Smooth muscle cell (in vitro differentiated cells): ENCODE results near the gene PHKB. TPM values are rescaled to one million over a fixed set of nuclear protein-coding genes. Genes with fewer than 3 reads are reported as not detected.

Experiments used
- DNase-seq: peaks from one replicate; lab custom pipeline; 2025; ENCODE audit not compliant: unreplicated experiment; lab: John Stamatoyannopoulos, UW
- H2AFZ ChIP-seq: fragments of 200-600 bp; sonication (generic); 2 replicates; pipeline ENCODE4 v1.6.0; 2016; ENCODE audit warnings: antibody characterized with exemption, low read depth, mild to moderate bottlenecking
- H3F3A ChIP-seq: fragments of 200-600 bp; sonication (generic); 2 replicates; pipeline ENCODE4 v1.6.0; 2017; ENCODE audit warnings: antibody characterized with exemption, low read depth
- H3K27ac ChIP-seq: fragments of 200-600 bp; sonication (generic); 2 replicates; pipeline ENCODE4 v1.5.1; 2016; ENCODE audit warnings: low read depth, mild to moderate bottlenecking
- H3K27me3 ChIP-seq: fragments of 200-600 bp; sonication (generic); 2 replicates; pipeline ENCODE4 v1.6.1; 2016; ENCODE audit warnings: low read depth, mild to moderate bottlenecking
- H3K36me3 ChIP-seq: fragments of 200-600 bp; sonication (generic); 2 replicates; pipeline ENCODE4 v1.5.1; 2016; ENCODE audit warnings: low read depth
- H3K4me1 ChIP-seq: fragments of 200-600 bp; sonication (generic); 2 replicates; pipeline ENCODE4 v1.5.1; 2016; ENCODE audit warnings: low read depth
- H3K4me2 ChIP-seq: fragments of 200-600 bp; sonication (generic); 2 replicates; pipeline ENCODE4 v1.6.0; 2016; ENCODE audit warnings: mild to moderate bottlenecking
- H3K4me3 ChIP-seq: fragments of 200-600 bp; sonication (generic); 2 replicates; pipeline ENCODE4 v1.5.1; 2016; ENCODE audit warnings: mild to moderate bottlenecking
- H3K79me2 ChIP-seq: fragments of 200-600 bp; sonication (generic); 2 replicates; pipeline ENCODE4 v1.6.0; 2016; ENCODE audit warnings: low read depth, mild to moderate bottlenecking
- H3K9ac ChIP-seq: fragments of 200-600 bp; sonication (generic); 2 replicates; pipeline ENCODE4 v1.6.0; 2016; ENCODE audit warnings: low read depth
- H3K9me3 ChIP-seq: fragments of 200-600 bp; sonication (generic); replicated peaks from 2 replicates; pipeline ENCODE4 v1.5.1; 2016; ENCODE audit warnings: low read depth
- H4K20me1 ChIP-seq: fragments of 200-600 bp; sonication (generic); 2 replicates; pipeline ENCODE4 v1.6.0; 2016; ENCODE audit warnings: low read depth
- WGBS: methylation state at CpG from one replicate; pipeline ENCODE4 v1.1.7; 2016; ENCODE audit warnings: low lambda C conversion rate; 5-methylcytosine and 5-hydroxymethylcytosine counted together
- polyA plus RNA-seq: library from polyadenylated mRNA; unstranded; fragments of >200 nt; fragmentation: Nextera tagmentation; extraction: Ambion mirVana; gene quantifications from 2 replicates; pipeline ENCODE4 v1.2.1, GENCODE V29; 2016
- total RNA-seq: library from RNA; depleted of rRNA; stranded (reverse); fragments of >200 nt; gene quantifications from 2 replicates; pipeline ENCODE4 v1.2.3, GENCODE V29; 2014
- TF ChIP-seq, protein P1 (sequence below): fragments of 200-600 bp; sonication (generic); IDR thresholded peaks from 2 replicates; pipeline ENCODE4 v1.5.1; 2017; ENCODE audit warnings: borderline replicate concordance, mild to moderate bottlenecking, antibody characterized with exemption; ENCODE audit not compliant: insufficient read depth, poor library complexity, severe bottlenecking

The PHKB gene
- total and polyA plus RNA-seq, 2 experiments from 2014 or later: 11.4 to 30.3 TPM

DNA sequence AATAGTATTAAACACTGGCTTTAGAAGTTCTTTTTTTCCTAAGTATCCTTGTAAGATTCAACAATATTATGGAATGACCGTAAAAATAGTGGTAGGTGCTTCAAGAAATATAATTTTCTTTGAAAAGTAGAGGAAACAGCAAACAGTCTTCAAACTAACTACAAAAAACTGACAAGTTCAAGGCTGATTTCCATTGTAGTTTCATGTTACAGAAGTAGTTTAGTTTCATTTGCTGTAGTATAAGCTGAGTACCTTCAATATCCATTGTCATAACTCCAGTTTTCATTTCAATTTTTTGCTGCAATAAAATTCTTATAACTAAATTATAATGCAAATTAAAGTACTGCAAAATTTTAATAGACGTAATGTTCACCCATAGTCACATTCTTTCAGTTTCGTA is 19.3 kb downstream of the PHKB start:
- no peaks in the 10 kb centered on the region for H3K9me3 ChIP-seq
- no peak overlapping the region for H3K27ac ChIP-seq
- H3F3A ChIP-seq: no peaks in the 10 kb centered on the region
- 93% methylated on average over 3 of the region's 3 CpGs for WGBS
- H3K36me3 ChIP-seq: no peaks in the 10 kb centered on the region
- H4K20me1 ChIP-seq: no peaks in the 10 kb centered on the region
- H3K4me3 ChIP-seq: no peak overlapping the region
- peaks cover 3% of the 10 kb centered on the region for H3K79me2 ChIP-seq
- TF ChIP-seq, protein P1, sequence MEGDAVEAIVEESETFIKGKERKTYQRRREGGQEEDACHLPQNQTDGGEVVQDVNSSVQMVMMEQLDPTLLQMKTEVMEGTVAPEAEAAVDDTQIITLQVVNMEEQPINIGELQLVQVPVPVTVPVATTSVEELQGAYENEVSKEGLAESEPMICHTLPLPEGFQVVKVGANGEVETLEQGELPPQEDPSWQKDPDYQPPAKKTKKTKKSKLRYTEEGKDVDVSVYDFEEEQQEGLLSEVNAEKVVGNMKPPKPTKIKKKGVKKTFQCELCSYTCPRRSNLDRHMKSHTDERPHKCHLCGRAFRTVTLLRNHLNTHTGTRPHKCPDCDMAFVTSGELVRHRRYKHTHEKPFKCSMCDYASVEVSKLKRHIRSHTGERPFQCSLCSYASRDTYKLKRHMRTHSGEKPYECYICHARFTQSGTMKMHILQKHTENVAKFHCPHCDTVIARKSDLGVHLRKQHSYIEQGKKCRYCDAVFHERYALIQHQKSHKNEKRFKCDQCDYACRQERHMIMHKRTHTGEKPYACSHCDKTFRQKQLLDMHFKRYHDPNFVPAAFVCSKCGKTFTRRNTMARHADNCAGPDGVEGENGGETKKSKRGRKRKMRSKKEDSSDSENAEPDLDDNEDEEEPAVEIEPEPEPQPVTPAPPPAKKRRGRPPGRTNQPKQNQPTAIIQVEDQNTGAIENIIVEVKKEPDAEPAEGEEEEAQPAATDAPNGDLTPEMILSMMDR: no peak
- H3K4me2 ChIP-seq: no peak overlapping the region
- H2AFZ ChIP-seq: no peak overlapping the region
- no peak overlapping the region for H3K9ac ChIP-seq
- no peak for DNase-seq
- no peaks in the 10 kb centered on the region for H3K27me3 ChIP-seq
- H3K4me1 ChIP-seq: no peaks in the 10 kb centered on the region

GRCh38 chr16:47481698-47482374 is 20.7 kb downstream of the PHKB start:
- Histone ChIP-seq H4K20me1 (no peaks in the 10 kb centered on the region), H3K9me3 (no peaks in the 10 kb centered on the region), H3K79me2 (peaks cover 3% of the 10 kb centered on the region), H3K36me3 (no peaks in the 10 kb centered on the region), H3K27me3 (no peaks in the 10 kb centered on the region), H3K27ac (no peak overlapping the region), H3K4me2 (no peak overlapping the region), H3K4me3 (no peak overlapping the region), H3F3A (no peaks in the 10 kb centered on the region), H3K4me1 (no peaks in the 10 kb centered on the region), H3K9ac (no peak overlapping the region), H2AFZ (no peak overlapping the region)
- 93% methylated on average over 6 of the region's 6 CpGs for WGBS
- DNase-seq: no peak
- TF ChIP-seq, protein P1: no peak

GRCh38 chr16:47483616-47484015 is 22.5 kb downstream of the PHKB start:
- H3K27me3 ChIP-seq: no peaks in the 10 kb centered on the region
- no peak overlapping the region for H2AFZ ChIP-seq
- WGBS: 95% methylated on average over 2 of the region's 2 CpGs
- peaks cover 6% of the 10 kb centered on the region for H3K9me3 ChIP-seq
- H3K79me2 ChIP-seq: peaks cover 5% of the 10 kb centered on the region
- no peaks in the 10 kb centered on the region for H3K4me1 ChIP-seq
- H3K27ac ChIP-seq: no peak overlapping the region
- no peak overlapping the region for H3K9ac ChIP-seq
- H4K20me1 ChIP-seq: no peaks in the 10 kb centered on the region
- no peak overlapping the region for H3K4me3 ChIP-seq
- H3K36me3 ChIP-seq: peaks cover 6% of the 10 kb centered on the region
- no peaks in the 10 kb centered on the region for H3F3A ChIP-seq
- TF ChIP-seq, protein P1: no peak
- no peak overlapping the region for H3K4me2 ChIP-seq
- no peak for DNase-seq

DNA sequence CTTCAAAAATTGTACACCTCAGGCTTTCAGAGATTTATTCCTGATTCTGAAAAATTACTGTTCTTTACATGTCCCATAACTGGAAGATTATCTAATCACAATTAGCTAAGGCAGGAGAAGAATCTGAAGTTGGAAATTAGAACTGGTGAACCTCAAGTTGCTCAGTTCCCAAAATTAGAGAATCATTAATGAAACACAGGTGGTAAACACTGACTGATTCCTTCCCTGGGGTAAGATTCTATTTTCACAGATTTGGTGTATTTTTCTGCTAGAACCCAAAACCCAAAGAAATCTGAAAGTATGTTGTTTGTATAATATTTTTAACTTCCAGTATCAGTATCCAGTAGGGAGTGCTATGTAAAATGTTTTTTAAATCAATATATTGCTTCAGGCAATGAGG is 25.7 kb downstream of the PHKB start:
- no peak overlapping the region for H3K27ac ChIP-seq
- H3F3A ChIP-seq: no peaks in the 10 kb centered on the region
- no peaks in the 10 kb centered on the region for H4K20me1 ChIP-seq
- H3K27me3 ChIP-seq: no peaks in the 10 kb centered on the region
- peaks cover 12% of the 10 kb centered on the region for H3K36me3 ChIP-seq
- H2AFZ ChIP-seq: no peak overlapping the region
- H3K4me3 ChIP-seq: no peak overlapping the region
- H3K4me1 ChIP-seq: no peaks in the 10 kb centered on the region
- no peak overlapping the region for H3K4me2 ChIP-seq
- H3K79me2 ChIP-seq: peaks cover 5% of the 10 kb centered on the region
- TF ChIP-seq, protein P1: no peak
- no peak overlapping the region for H3K9ac ChIP-seq
- peaks cover 21% of the 10 kb centered on the region for H3K9me3 ChIP-seq
- no peak for DNase-seq
